ENCODE results near the gene NPIPB12.
"Not testable (repeated sequence)": the region's sequence is repeated elsewhere in the genome, so short reads cannot be mapped to it uniquely, and the experiment has no call there.

GRCh38 chr16:29466904-29467303, 39.3 kb downstream of the NPIPB12 start:
- TF ChIP-seq CTCF (IDR thresholded peaks at IDR 0.05); POLR2AphosphoS5 (IDR thresholded peaks at IDR 0.05; ENCODE audit: insufficient read depth in 1 of 2, low read depth in 1 of 2): not testable (repeated sequence)
